HS-5 (cell line): Measurements from ENCODE around the gene NEGR1.

Experiments
- DNase-seq: peaks from one replicate; pipeline ENCODE4 v3.0.0-alpha.2; 2012; ENCODE audit warnings: low read depth

Gene NEGR1

DNA sequence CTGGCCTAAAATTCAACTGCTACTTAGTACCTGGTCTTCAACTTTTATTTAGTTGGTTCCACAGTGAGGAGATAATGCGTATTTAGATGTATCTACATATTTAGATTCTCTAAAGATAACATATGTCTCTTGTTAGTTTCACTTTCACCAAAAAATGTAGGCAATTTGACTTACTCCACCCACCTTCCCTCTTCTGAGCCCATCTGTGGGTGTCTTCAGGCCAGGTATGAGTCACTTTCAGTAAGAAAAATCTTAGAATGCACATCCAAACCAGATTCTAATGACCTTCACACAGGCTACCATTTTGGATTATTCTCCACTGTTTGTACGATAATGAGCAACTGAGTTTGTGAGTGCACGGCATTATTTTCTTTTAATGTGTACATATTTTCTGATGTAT lies 501.7 kb downstream of the NEGR1 start:
- DNase-seq, result no peak

DNA sequence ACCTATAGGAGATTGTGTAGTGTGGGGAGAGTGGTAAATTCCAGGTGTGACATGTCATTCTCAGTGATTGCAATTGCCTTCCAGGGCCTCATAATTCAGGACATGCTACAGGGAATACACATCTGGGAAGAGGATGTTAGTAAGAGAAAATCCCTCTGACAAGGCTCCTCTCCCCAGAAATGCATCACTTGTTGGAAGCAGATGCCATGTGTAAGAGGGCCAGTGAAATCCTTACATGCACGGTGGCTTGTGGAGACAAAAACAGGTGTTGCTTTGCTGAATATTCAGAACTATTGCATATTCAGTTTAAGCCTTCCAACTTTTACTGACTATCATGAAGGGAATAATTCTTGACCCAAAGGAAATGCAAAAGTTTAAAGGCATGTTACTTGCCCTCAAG lies 503.4 kb downstream of the NEGR1 start:
- no peak for DNase-seq

DNA sequence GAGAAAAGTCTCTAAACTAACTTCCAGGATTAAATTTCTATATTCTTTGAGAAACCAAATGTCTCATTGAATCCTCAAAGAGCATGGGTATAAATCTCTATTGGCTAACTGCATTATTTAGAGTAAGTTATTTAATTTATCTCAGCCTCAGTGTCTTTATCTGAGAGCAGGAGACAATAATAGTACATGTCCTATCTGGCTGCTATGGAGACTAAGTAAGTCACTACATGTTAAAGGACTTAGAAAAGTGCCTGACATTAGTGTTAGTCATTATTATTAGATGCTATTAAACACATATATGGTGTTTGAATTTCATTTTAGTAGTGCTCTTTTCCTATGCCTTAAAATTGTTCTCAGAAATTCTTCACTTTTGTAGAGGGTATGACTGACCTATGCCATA lies 505.2 kb downstream of the NEGR1 start:
- no peak for DNase-seq

DNA sequence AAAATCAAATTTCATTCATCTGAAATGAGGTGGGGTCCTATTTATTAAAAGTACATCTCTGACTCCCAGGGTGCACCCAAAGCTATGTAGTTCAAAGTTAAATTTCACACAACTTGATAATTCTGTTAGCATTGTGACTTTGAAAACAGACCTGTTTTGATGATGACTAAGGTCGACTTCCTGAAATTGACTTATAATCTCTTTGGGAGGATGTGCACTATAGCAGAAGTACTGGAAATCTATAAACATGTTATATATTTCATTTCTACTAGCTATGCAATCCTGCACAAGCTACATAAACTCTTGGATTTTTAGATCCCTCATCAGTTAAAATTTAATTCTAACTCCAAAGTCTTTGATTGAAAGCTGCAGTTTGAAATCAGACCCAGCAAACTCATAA lies 507.6 kb downstream of the NEGR1 start:
- DNase-seq, result no peak

DNA sequence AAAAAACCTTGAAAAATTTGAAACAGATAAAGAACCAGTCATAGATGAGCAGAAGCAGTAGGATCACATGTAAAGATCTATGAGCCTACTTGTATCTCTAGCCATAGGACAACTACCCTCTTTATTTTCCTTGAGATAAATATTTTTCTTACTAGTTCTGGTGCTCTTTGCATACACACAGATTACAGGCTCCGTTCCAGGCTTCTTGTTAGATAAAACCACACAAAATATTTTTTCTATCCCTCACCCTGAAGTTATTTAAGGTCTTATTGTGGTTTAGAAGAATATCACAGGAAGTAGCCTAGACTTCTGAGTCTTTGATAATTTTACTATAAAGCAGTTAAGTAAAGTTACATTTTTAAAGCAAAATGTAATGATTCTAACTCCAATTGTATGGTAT lies 512.2 kb downstream of the NEGR1 start:
- DNase-seq, result no peak

DNA sequence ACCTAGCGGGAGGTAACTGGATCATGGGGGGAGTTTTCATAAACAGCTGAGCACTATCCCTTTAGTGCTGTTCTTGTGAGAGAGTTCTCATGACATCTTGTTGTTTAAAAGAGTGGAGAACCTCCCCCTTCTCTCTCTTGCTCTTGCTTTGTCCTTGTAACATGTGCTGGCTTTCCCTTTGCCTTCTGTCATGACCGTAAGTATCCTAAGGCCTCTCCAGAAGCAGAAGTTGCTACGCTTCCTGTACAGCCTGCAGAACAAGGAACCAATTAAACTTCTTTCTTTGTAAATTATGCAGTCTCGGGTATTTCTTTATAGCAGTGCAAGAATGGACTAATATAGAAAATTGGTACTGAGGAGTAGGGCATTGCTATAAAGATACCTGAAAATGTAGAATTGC lies 515.6 kb downstream of the NEGR1 start:
- DNase-seq, result no peak

DNA sequence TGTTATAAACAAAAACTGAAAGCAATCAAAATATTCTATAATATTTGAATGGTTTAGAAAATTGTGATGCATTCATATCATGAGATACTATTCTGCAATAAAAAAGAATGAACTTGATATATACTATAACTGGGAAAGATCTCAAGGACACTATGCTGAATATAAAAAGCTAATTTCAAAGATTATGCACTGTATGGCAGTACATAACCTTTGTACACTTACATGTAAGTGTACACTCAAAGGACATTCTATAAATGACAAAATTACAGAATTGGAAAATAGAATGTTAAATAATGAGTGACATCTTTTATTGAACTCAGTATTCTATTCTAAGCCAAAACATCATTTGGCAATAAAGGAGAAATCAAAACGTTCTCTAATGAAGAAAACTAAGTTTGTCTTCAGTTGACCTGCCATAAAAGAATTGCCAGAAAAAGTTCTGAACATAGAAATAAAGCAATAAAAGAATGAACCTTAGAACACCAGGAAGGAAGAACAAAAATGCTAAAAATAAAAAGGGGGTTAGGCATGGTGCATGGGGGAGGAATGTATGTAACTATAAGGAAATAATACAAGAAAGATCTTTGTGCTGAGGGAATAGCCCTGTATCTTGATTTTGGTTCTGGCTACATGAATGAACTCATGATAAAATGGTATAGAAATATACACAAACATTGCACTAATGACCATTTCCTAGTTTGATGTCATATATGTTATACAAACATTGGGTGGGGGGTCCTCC lies 519.7 kb downstream of the NEGR1 start:
- DNase-seq, result no peak

DNA sequence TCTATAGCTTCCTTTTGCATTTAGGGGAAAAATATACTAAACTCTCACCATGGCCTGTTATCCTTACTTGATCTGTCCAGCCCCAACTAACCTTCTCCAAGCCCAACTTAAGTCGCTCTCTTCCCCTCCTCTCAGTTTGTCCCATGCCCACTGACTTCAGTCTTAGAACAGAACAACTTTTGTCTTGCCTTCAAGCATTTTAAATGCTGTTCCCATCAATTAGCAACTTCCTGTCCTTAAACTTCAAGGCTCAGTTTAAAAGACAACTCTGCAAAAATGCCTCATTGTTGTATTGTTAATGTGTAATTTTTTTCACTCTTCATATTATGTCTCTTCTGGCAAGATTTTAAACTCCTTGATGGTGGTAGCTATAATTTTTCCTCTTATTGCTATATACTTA lies 526.9 kb downstream of the NEGR1 start:
- DNase-seq, result no peak

DNA sequence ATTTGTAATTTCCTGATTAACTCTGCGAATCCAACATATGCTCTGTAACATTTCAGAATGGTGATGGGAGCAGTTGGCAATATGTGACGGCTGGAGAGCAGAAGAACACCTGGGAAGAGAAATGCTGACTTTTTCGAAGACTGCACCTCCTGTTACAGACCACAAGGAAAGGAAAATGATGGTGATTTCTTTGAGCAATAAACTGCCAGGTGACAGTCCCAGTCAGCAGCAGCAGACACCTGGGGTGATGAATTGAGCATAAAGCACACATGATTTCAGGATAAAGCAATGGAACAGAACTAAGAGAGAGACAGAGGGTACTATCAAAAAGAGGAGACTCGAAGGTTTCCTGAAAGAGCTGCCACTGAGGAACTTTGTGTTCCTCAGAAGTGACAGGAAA lies 528.6 kb downstream of the NEGR1 start:
- DNase-seq, result no peak

DNA sequence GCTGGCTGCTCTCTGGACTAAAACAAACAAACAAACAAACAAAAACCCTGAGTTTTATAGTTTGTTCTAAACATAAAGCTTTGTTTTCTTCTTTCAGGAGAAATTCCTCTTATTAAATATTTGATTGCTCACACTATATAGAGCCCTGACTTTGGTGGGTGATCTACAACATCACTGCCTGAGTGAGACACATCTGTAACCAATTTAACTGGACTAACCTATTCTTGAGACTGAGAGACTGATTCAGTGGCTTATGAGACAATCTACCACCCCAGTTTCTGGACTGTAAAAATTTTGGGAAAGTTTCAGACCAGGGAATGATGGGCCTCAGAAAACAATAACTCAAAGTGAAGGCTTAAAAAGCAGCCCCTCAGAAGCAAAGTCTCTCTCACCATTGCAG lies 537.0 kb downstream of the NEGR1 start:
- no peak for DNase-seq

DNA sequence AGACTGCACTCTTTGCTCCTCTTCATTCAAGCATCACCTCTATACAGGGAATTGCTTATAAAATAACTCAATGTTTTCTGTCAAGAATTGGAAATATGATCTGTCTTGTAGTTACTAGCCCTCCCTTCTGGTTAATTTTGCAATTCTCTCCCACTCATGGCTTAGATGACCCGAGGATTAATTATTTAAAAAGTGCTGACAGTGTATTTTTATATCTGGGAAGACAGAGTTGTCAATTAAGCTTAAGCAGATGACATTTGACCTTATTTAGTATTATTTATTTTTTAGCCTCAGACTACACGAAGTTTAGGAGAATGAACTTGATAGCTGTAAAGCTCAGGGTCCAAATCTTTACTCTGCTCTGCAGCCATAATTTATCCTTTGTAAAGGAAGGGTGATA lies 538.5 kb downstream of the NEGR1 start:
- DNase-seq, result no peak

DNA sequence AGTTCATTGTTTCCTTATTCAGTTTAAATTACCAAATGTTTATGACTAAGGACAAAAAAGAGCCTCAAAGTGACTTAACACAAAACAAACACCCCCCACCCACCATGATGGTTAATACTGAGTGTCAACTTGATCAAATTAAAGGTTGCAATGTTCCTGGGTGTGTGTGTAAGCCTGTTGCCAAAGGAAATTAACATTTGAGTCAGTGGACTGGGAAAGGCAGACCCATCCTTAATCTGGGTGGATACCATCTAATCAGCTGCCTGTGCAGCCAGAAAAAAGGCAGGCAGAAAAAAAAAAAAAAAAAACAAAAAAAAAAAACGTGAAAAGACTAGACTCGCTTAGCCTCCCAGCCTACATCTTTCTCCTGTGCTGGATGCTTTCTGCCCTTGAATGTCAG lies 543.4 kb downstream of the NEGR1 start:
- no peak for DNase-seq

DNA sequence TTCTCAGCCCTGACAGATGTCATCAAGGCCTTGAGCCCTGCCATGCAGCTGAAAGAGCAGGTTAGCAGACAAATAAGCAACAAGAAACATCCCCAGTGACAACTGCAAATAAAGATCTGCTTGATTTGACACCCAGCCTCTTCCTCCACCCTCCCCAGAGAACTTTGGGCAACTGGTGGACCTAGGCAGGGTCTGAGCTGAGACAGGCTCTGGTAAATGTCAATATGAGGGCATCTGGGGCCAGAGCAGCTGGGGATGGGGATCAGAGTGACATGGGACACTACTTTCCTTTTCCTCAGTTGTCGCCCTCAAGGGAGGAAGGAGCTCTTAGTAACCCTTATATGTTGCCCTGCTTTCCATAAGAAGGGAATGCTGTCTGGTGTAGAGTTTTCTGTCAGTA lies 544.1 kb downstream of the NEGR1 start:
- no peak for DNase-seq

DNA sequence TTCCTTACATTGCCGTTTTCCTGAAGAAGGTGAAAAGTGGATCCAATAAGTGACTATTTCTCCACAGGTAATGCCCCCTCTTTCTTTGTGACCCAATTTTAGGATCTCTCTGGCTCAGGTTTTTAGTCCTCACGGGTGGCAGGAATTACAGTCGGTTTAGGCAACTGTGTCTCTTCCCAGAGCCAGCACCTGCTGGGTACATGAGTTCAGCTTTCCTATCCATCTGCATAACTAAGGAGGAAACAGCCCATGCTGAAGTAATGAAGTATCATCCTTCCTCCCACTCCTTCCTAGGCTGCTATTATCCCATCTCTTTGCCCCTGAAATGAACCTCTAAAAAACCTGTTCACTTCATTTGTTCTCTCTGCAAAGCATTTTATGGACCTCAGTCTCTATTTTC lies 544.6 kb downstream of the NEGR1 start:
- no peak for DNase-seq

DNA sequence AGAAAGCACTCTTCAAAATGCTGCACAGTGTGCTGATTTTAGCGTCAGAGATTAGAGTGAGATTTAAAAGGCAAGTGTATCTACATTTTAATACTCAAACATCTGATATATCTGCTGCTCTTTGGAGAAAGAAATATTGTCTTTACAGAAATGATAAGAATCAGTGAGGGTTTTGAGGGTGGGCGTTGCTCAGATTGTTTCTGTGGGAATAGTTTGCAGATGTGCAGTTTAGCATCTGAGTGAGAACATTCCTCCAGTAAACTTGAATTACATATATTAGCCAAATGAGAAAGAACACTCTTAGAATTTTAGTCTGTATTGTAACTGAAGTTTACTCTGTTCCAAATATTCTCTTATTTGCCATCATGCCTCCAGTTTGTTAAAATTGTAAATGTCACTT lies 549.2 kb downstream of the NEGR1 start:
- DNase-seq, result no peak

DNA sequence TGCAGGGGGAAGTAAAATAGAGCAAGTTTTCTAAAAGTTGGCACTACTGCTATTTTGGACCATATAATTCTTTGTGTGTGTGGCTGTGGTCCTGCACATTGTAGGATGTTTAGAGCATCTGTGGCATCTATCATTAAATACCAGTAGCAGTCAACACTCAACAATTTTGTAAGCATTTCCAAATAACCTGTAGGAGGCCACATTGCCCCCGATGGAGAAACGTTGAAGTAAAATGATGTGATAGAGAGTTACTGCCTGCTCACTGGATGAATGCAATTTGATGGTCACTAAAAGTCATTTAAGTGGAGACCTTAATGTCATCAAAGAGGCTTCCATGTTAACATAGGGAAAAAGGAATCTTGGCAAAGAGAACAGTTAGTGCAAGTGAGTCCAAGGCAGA lies 560.8 kb downstream of the NEGR1 start:
- no peak for DNase-seq

DNA sequence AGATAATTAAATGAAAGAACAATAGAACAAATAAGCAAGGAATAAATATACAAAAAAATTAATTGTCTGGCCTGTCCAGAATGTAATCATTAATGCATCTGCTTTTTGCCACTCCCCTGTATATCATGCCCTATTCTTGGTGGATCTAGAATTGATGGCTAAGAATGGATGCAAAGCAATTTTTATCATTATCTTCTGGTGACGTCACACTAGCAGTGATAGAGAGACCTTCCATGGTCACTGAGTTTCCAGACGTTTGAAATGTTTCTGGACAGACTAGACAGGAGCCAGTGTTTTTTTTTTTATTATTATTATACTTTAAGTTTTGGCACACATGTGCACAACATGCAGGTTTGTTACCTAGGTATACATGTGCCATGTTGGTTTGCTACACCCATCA lies 563.0 kb downstream of the NEGR1 start:
- no peak for DNase-seq

DNA sequence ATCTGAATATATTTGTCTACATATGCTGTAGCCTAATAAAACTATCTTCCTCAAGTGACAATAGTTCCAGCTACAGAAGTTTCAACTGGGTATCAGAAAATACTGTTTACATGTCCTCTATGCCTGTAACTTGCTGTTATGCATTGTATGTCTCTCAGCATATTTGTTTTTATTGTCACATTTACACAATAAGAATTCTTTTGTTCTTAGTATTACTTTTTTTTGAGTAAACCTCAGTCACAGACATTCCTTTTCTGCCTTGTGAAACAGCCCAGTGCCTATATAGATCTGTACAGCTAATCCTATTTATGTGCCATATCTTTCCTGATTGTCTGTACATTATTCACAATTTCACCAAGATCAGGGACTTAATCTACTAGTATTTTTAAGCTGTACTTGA lies 565.2 kb downstream of the NEGR1 start:
- no peak for DNase-seq

DNA sequence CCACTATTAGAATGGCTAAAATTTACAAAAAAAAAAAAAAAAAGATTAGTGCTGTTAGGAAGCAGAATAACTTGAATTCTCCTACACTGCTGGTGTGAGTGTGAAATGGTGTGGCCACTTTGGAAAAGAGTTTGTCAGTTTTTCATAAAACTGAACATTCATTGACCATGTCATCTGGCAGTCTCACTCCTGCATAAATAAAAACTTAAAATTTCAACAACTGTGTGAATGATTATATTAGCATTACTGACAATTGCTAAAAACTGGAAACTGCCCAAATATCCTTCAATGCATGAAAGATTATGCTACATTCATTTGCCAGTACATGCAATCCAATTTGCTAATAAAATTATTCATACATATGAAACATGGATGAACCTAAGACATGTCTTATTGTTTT lies 570.9 kb downstream of the NEGR1 start:
- no peak for DNase-seq

DNA sequence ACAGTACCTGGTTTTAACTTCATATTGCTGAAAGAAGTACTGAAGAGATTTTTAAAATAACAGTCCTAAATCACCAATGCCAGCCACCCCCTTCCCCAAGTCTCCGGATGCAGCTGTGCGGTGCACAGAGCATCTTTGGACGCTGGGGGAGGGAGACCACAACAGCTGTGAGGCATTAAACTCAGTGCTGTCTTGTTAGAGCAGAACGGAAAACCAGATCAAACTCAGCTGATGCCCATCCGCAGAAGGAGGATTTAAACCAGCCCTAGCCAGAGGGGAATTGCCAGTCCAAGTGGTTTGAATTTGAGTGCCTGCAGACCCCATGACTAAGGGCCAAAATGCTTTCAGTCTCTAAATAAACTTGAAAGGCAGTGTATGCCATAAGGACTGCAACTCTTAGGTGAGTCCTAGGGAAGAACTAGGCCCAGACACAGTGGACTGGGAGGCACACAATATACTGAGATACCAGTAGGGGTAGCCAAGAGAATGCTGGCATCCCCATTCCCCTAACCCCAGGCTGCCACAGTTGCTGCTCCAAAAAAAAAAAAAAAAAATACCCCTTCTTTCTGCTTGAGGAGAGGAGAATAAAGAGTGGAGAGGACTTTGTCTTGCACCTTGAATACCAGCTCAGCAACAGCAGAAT lies 576.2 kb downstream of the NEGR1 start:
- no peak for DNase-seq

DNA sequence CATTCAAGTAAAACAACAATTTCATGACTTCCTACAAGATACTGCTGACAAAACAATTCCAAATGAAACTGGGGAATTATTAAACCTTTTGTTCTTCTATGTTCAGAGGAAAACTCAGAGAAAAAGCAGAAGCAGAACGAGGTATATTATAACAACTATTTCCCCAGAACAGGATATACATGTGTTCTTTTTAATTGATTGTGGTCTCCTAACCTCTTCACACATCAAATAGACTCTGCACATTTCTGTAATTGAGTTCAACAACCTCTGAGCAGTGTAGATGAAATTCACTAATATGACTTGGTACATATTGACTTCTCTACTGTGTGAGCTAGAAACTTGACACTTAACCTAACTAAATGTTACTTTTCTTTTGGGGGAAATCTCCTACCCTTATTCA lies 584.2 kb downstream of the NEGR1 start:
- no peak for DNase-seq

DNA sequence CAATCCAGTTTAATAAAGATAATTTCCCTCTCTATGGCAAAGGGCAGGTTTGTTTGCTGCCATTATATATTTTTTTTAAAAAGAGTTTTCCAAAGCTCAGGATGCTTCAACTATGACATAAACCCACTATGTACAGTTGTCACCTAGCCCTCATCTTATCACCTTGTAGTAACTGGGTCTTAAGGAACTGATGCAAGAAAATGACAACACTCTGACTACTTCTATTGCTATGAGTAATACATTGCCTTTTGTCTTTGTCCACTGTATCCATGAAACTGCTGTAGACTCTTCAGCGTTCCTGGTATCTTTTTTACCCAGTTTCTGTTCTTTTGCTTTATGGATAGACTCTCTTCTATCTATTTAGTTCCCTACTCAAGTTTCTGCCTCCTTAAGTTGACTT lies 586.5 kb downstream of the NEGR1 start:
- DNase-seq, result no peak

DNA sequence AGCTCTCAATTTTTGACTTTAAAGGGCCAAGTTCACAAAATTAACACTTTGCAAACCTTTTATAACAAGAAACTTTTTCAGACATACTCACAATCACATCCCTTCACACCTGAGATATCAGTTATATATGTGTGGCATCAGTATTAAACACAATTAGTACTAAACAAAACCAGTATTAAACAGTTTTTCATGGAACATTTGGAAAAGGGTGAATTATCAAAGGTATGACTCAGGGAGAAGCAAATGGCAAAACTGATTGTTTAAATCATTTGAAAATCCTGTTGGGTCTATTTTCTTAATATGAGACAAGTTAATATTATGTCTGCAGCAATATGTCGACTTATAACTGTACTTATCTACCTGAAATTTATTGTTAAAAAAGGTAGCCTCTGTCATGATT lies 587.3 kb downstream of the NEGR1 start:
- DNase-seq, result no peak

DNA sequence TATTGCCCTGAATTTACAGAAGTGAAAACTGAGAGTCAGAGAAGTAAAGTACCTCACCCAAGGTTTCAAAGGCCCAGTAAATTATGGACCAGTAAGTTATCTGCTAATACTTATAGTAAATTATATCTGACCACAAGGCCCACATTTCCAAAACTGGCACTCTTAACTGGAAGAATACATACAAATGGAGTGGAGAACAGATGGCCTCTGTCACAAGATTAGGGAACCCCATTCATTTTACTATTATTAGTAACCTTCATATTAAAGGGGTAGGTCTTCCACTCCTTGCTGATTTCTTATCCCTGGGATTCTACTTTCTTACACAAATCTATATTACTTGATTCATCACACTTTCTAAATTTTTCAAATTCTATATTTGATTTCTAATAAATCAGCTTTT lies 588.8 kb downstream of the NEGR1 start:
- no peak for DNase-seq
